Thymus (tissue), 11 donors: ENCODE results near the gene RAB7A. TPM values are rescaled to one million over a fixed set of nuclear protein-coding genes. Genes with fewer than 3 reads are reported as not detected.

Source experiments
- DNase-seq, 9 donors: peaks; one replicate each; pipeline ENCODE4 v3.0.0-alpha.2; 2013; ENCODE audit warnings: low spot score in 9 of 9, low read depth in 6 of 9, missing footprints in 1 of 9
- H3K27ac ChIP-seq, 2 donors: one replicate each; pipeline ENCODE4 v1.5.1; 2013; ENCODE audit warnings: control low read depth in 1 of 2, low read depth in 1 of 2, low read length in 1 of 2, mild to moderate bottlenecking in 1 of 2, moderate library complexity in 1 of 2
- H3K27me3 ChIP-seq, 2 donors: one replicate each; pipeline ENCODE4 v1.5.1; 2013; ENCODE audit warnings: low read length in 1 of 2; ENCODE audit not compliant: control insufficient read depth in 2 of 2, insufficient read depth in 1 of 2
- H3K36me3 ChIP-seq, 2 donors: one replicate each; pipeline ENCODE4 v1.5.1; 2013; ENCODE audit warnings: low read length in 1 of 2, mild to moderate bottlenecking in 1 of 2, moderate library complexity in 1 of 2; ENCODE audit not compliant: control insufficient read depth in 2 of 2, insufficient read depth in 2 of 2
- H3K4me1 ChIP-seq, 2 donors: one replicate each; pipeline ENCODE4 v1.5.1; 2013; ENCODE audit warnings: low read length in 2 of 2; ENCODE audit not compliant: control insufficient read depth in 2 of 2, insufficient read depth in 2 of 2
- H3K4me3 ChIP-seq, 2 donors: one replicate each; pipeline ENCODE4 v1.5.1; 2013; ENCODE audit warnings: low read length in 2 of 2, control low read depth in 1 of 2, mild to moderate bottlenecking in 1 of 2
- H3K9me3 ChIP-seq, 2 donors: one replicate each; pipeline ENCODE4 v1.5.1; 2013; ENCODE audit warnings: low read length in 1 of 2, mild to moderate bottlenecking in 1 of 2; ENCODE audit not compliant: control insufficient read depth in 2 of 2, insufficient read depth in 1 of 2
- WGBS: extraction: QIAGEN DNeasy Blood & Tissue Kit; methylation state at CpG from one replicate; pipeline ENCODE4 v1.1.7; 2013; 5-methylcytosine and 5-hydroxymethylcytosine counted together
- polyA plus RNA-seq: library from polyadenylated mRNA; stranded (reverse); fragments of 200-250 nt; gene quantifications from one replicate; pipeline ENCODE4 v1.2.3, GENCODE V29; 2013
- total RNA-seq: library from RNA; stranded (reverse); fragments of 120-200 nt; gene quantifications from one replicate; pipeline ENCODE4 v1.2.4, GENCODE V29; 2013
- donor health status: healthy.

Gene RAB7A
- total and polyA plus RNA-seq, 2 donors: 42.9 to 167 TPM

DNA sequence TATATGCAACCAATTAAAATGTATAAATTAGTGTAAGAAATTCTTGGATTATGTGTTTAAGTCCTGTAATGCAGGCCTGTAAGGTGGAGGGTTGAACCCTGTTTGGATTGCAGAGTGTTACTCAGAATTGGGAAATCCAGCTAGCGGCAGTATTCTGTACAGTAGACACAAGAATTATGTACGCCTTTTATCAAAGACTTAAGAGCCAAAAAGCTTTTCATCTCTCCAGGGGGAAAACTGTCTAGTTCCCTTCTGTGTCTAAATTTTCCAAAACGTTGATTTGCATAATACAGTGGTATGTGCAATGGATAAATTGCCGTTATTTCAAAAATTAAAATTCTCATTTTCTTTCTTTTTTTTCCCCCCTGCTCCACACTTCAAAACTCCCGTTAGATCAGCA, 88.1 kb downstream of the RAB7A start:
- WGBS: 92% methylated on average over 5 of the region's 5 CpGs
- peak overlapping the region in 1 of 2 donors; percentile 83 for H3K27ac ChIP-seq
- peaks cover 37 to 76% of the 10 kb centered on the region in 2 donors for H3K36me3 ChIP-seq
- no peaks in the 10 kb centered on the region for H3K9me3 ChIP-seq
- DNase-seq: no peak
- H3K4me1 ChIP-seq: peaks cover 11 to 27% of the 10 kb centered on the region in 2 donors
- H3K4me3 ChIP-seq: no peak overlapping the region
- no peaks in the 10 kb centered on the region for H3K27me3 ChIP-seq

DNA sequence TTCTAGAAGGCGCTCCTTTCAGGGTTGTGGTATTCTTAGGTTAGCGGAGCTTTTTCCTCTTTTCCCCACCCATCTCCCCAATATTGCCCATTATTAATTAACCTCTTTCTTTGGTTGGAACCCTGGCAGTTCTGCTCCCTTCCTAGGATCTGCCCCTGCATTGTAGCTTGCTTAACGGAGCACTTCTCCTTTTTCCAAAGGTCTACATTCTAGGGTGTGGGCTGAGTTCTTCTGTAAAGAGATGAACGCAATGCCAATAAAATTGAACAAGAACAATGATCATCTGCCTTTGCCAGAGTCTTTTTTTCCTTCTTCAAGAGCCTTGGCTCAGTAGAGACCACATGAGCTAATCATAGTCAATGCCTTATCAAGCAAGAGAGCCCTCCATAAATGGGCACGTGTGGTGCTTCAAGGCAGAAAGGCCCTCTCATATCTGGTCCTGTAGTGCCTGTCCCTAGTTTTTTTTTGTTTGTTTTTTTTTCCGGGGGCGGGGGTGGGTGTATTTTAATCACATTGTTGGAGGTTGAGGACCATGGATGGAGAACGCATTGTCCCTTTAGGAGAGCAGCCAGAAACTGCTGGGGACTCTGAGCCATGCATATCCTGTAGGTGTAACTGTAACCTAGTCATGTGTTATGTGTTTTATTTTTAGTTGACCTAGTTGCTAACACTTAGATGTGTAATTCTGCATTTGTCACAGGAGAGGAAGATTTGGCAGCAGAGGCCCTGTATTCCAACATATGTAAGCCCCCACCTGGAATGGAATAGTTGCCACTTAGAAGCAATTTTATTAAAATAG, 88.7 kb downstream of the RAB7A start:
- H3K27ac ChIP-seq: peak overlapping the region; percentile 71 to 83
- H3K4me1 ChIP-seq: peaks cover 11 to 27% of the 10 kb centered on the region in 2 donors
- H3K9me3 ChIP-seq: no peaks in the 10 kb centered on the region
- peaks cover 35 to 75% of the 10 kb centered on the region in 2 donors for H3K36me3 ChIP-seq
- no peak overlapping the region for H3K4me3 ChIP-seq
- H3K27me3 ChIP-seq: no peaks in the 10 kb centered on the region
- peak in 6 of 9 donors; percentile 62 to 80 (median 65) for DNase-seq
- WGBS: 95% methylated on average over 8 of the region's 8 CpGs

DNA sequence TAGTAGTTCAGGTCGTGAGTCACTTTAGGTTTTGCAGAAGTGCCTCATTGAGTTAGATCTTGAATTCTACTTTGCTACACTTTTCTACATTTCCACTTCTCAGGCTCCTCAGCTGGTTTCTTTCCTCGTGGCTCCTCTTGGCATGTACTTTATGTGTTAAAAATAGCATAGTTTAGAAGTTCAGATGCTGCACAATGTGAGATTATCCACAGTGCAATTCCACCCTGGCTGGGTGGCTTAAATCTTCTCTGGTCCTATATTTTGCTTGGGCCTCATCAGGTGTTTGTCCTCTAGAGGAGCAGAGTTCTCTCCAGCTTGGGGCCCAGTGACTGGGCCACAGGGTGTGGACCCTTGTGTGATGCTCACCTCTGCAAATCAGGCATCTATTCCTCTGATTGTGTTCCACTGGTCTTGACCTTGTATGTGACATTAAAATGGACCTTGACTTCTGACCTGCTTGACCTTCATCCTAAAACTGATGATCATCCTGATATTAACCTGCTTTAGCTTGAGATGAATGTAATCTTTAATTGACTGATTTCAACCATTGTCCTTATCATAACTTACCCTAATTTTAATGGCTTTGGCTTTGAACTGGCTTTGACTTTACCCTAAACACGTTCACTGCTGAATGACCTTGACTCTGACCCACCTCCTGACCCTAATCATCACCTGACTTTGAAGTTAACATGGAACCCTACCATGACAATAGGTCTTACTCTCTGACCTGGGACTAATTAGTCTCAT, 89.5 kb downstream of the RAB7A start:
- Histone ChIP-seq H3K36me3 (peaks cover 30 to 75% of the 10 kb centered on the region in 2 donors), H3K27me3 (no peaks in the 10 kb centered on the region), H3K27ac (peak overlapping the region; percentile 71 to 83), H3K4me3 (no peak overlapping the region), H3K9me3 (no peaks in the 10 kb centered on the region), H3K4me1 (peaks cover 11 to 27% of the 10 kb centered on the region in 2 donors)
- DNase-seq: no peak
- WGBS: 75% methylated on average over 3 of the region's 3 CpGs

DNA sequence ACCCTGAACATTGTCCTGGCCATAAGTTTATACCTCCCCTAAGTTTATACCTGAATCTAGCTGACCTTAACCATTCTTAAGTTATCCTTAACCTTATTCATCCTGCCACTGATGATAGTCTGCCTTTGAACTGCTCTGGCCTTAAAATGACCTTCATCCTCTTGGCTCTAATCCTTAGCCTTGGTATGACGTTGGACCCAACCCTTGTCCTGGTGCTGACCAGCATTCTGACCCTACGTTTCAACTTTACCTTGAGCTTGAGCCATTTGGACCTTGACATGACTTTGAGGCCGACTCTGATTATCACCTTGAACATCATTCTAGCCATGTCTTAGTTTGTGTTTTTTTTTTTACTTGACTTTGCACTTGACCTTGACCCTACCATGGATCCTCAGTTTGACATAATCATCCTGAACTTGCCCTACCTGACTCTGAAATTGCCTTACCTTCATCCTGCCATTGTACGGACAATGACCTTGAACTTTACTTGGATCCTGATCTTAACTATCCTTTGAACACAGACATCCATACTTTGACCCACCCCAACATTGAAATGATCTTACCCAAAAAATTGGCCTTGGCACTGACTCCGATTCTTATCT, 92.3 kb downstream of the RAB7A start:
- H3K9me3 ChIP-seq: no peaks in the 10 kb centered on the region
- DNase-seq: no peak
- peaks cover 13 to 31% of the 10 kb centered on the region in 2 donors for H3K4me1 ChIP-seq
- H3K4me3 ChIP-seq: no peak overlapping the region
- no peaks in the 10 kb centered on the region for H3K27me3 ChIP-seq
- no peak overlapping the region for H3K27ac ChIP-seq
- H3K36me3 ChIP-seq: peaks cover 14 to 56% of the 10 kb centered on the region in 2 donors
- WGBS: over 99% methylated on average over 5 of the region's 5 CpGs

DNA sequence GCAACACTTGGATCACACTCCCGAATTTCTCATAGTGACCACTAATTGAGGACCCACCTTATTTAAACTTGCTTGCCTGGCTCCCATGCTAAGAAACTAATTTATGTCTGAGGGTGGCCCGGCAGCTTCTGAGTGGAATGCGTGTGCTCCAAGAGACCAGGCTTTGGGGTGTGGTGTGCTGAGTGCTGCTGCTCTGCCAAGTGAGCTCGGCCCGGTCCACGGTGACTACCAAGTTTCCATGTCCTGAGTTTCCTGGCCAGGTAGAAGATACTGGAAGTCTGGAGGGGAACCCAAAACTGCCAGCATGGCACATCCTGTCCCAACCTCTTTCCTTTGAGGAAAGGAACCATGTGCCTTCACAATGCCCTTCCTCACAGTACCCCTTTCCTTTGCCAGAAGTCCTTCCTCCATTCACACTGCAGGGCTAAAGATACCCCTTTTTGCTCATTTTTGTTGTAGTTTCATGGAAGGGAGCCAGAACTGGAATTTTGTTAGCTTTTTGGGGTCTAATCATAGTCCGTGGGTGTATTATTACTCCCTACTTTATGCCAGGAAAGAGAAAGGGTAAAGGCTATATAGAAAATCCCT, 94.4 kb downstream of the RAB7A start:
- Histone ChIP-seq H3K9me3 (no peaks in the 10 kb centered on the region), H3K36me3 (peaks cover 14 to 46% of the 10 kb centered on the region in 2 donors), H3K4me1 (peaks cover 6 to 14% of the 10 kb centered on the region in 2 donors), H3K4me3 (no peak overlapping the region), H3K27me3 (no peaks in the 10 kb centered on the region), H3K27ac (no peak overlapping the region)
- DNase-seq: no peak
- WGBS: 99% methylated on average over 7 of the region's 7 CpGs

DNA sequence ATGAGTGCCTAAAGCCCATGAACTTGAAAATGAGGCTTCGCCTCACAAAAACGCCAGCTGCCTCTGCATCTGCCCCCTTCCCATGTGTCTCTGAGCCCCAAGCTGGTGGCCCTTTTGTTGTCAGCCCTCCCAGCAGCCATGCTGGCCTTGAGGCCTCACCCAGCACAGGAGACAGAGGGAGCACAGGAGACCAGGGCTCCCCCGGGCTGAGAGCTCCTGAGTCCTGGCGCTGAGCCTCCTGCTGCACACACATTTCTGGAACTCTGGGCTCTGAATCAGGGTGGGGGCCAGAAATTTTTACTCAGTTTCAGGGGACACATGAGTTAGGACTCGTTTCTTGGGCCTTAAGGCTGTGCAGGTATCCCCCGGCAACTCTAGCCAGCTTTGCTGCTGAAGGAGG, 97.0 kb downstream of the RAB7A start:
- Histone ChIP-seq H3K4me3 (no peak overlapping the region), H3K27me3 (no peaks in the 10 kb centered on the region), H3K9me3 (no peaks in the 10 kb centered on the region), H3K4me1 (peaks cover 4 to 8% of the 10 kb centered on the region in 2 donors), H3K27ac (peak overlapping the region in 1 of 2 donors; percentile 66), H3K36me3 (peaks cover 13 to 29% of the 10 kb centered on the region in 2 donors)
- DNase-seq: peak in 3 of 9 donors; percentile 49 to 69 (median 49)
- WGBS: 90% methylated on average over 6 of the region's 6 CpGs

DNA sequence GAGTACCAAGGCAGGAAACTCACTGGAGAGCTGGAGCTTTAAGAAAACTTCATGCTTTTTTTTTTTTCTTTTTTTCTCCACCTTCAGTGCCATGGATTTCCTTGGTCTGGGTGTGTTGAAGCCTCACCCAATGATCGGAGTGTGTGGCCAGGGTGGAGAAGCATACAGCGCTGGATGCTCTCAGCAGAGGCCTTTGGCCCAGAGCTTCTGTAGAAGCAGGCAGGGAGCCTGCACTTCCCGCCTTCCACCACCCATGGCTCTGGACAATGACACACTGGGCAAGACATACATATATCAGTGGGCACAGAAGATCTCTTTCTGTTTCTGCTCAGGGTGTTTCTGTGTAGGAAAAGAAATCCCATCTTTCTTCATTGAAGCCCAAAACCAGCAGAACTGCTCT, 97.6 kb downstream of the RAB7A start:
- WGBS: 98% methylated on average over 3 of the region's 3 CpGs
- H3K27me3 ChIP-seq: no peaks in the 10 kb centered on the region
- H3K4me1 ChIP-seq: peaks cover 4 to 8% of the 10 kb centered on the region in 2 donors
- H3K36me3 ChIP-seq: peaks cover 7 to 22% of the 10 kb centered on the region in 2 donors
- H3K4me3 ChIP-seq: no peak overlapping the region
- no peak overlapping the region for H3K27ac ChIP-seq
- DNase-seq: no peak
- H3K9me3 ChIP-seq: no peaks in the 10 kb centered on the region

DNA sequence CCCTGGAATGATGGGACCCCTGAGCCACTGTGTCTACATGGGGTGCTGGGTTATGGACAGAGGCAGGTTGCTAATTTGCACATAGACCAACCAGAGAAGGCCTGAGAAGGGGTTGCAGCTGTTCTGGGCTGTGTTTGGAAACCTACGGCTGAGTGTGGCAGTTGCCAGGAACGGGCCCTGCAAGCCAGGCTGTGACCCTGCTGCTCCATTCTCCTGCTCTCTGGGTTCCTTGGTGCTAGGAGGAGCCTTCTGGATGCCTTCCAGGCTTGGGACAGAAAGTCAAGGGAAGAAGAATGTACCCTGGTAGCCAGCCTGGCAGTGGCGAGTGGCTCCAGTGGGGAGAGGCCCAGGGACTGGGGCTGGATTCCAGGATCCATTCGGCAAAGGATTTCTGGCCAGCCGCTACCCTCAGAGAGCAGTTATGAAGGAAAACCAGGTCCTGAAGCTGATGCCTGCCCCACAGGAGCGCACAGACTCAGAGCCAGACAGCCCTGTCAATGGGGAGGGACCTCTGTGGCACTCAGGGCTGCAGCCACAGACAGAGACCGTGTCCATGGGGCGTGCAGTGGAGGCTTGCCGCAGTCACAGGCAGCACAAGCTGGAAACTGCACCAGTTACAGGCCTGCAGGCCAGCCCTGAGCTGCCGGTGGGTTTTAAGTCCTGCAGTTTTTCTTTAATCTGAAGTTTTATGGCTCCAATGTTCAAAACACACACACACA, 98.3 kb downstream of the RAB7A start:
- 97% methylated on average over 10 of the region's 10 CpGs for WGBS
- H3K27ac ChIP-seq: no peak overlapping the region
- no peaks in the 10 kb centered on the region for H3K27me3 ChIP-seq
- peaks cover 4 to 16% of the 10 kb centered on the region in 2 donors for H3K36me3 ChIP-seq
- H3K4me3 ChIP-seq: no peak overlapping the region
- H3K4me1 ChIP-seq: peaks cover 4 to 8% of the 10 kb centered on the region in 2 donors
- no peaks in the 10 kb centered on the region for H3K9me3 ChIP-seq
- no peak for DNase-seq
